Chondrocyte (in vitro differentiated cells): Measurements from ENCODE around the gene SUV39H2. TPM values are rescaled to one million over a fixed set of nuclear protein-coding genes. Genes with fewer than 3 reads are reported as not detected.

Source experiments
- DNase-seq: peaks from one replicate; pipeline ENCODE4 v3.0.0; 2021; ENCODE audit warnings: mixed read lengths, low spot score
- H3K27ac Mint-ChIP-seq: one replicate; pipeline ENCODE4 v1.8.0; 2021; ENCODE audit warnings: mild to moderate bottlenecking, moderate library complexity, mixed read lengths; ENCODE audit not compliant: unreplicated experiment
- H3K27me3 Mint-ChIP-seq: 2 replicates; pipeline ENCODE4 v1.8.0; 2021; ENCODE audit warnings: low read depth, mixed read lengths
- H3K36me3 Mint-ChIP-seq: 2 replicates; pipeline ENCODE4 v1.8.0; 2021; ENCODE audit warnings: low read depth, mixed read lengths
- H3K4me1 Mint-ChIP-seq: 2 replicates; pipeline ENCODE4 v1.8.0; 2021; ENCODE audit warnings: low read depth, mild to moderate bottlenecking, mixed read lengths
- H3K4me3 Mint-ChIP-seq: one replicate; pipeline ENCODE4 v1.8.0; 2021; ENCODE audit warnings: mild to moderate bottlenecking, moderate library complexity, mixed read lengths; ENCODE audit not compliant: unreplicated experiment
- H3K9me3 Mint-ChIP-seq: 2 replicates; pipeline ENCODE4 v1.8.0; 2021; ENCODE audit warnings: low read depth, mixed read lengths
- total RNA-seq: library from RNA; stranded (reverse); gene quantifications from 3 replicates; pipeline ENCODE4 v1.2.1, GENCODE V29; 2021
- TF ChIP-seq, protein P1 (sequence below): fragments of 200-600 bp; sonication (generic); IDR thresholded peaks from 2 replicates; pipeline ENCODE4 v1.5.0; 2021; ENCODE audit warnings: antibody characterized with exemption, mild to moderate bottlenecking, moderate library complexity

SUV39H2 gene
- total RNA-seq, 1 donor from 2014 or later = 9.2 TPM

DNA sequence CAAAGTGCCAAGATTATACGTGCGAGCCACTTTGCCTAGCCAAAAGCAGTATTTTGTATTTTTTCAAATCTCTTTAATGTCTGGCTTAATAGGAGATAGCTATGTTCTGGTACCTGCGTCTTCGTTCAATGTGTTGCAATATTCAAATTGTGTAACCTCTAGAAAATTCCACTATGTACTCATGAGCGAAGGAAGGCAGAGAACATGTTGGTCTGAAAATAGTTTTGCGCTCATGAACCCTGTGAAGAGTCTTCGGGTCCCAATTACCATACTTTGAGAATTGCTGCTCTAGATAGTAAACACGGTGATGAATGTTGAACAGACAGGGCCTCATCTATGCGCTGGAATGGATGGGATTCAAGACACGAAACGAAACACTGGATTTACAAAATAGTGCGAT is 2.7 kb upstream of the SUV39H2 start:
- TF ChIP-seq, protein P1, sequence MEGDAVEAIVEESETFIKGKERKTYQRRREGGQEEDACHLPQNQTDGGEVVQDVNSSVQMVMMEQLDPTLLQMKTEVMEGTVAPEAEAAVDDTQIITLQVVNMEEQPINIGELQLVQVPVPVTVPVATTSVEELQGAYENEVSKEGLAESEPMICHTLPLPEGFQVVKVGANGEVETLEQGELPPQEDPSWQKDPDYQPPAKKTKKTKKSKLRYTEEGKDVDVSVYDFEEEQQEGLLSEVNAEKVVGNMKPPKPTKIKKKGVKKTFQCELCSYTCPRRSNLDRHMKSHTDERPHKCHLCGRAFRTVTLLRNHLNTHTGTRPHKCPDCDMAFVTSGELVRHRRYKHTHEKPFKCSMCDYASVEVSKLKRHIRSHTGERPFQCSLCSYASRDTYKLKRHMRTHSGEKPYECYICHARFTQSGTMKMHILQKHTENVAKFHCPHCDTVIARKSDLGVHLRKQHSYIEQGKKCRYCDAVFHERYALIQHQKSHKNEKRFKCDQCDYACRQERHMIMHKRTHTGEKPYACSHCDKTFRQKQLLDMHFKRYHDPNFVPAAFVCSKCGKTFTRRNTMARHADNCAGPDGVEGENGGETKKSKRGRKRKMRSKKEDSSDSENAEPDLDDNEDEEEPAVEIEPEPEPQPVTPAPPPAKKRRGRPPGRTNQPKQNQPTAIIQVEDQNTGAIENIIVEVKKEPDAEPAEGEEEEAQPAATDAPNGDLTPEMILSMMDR = no peak
- Mint-ChIP-seq H3K9me3 (no peaks in the 10 kb centered on the region), H3K36me3 (no peaks in the 10 kb centered on the region), H3K4me3 (no peak overlapping the region), H3K27ac (no peak overlapping the region), H3K27me3 (no peaks in the 10 kb centered on the region), H3K4me1 (peaks cover 29% of the 10 kb centered on the region)
- no peak for DNase-seq

DNA sequence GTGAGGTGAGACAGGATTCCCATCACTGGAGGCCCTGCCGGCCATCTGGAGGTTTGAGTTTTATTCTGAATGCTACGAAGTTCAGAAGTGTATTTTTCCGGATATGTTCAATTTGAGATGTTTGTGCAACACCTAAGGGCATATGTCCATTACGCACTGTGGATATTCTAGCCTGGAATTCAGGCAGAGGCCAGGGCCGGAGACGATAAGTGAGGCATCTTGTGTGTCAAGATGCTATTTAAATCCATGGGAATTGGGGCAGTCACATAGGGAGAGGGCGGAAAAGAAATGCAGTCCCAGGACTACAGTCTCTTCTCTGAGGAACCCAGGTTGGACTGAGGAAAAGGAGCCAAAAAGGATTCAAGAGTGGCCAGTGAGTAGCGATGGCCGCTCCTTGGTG is 1.9 kb upstream of the SUV39H2 start:
- Mint-ChIP-seq H3K27ac (peak overlapping the region; percentile 55), H3K4me1 (peaks cover 31% of the 10 kb centered on the region), H3K36me3 (no peaks in the 10 kb centered on the region), H3K4me3 (peak overlapping the region; percentile 93), H3K9me3 (no peaks in the 10 kb centered on the region), H3K27me3 (no peaks in the 10 kb centered on the region)
- TF ChIP-seq, protein P1 = no peak
- no peak for DNase-seq

DNA sequence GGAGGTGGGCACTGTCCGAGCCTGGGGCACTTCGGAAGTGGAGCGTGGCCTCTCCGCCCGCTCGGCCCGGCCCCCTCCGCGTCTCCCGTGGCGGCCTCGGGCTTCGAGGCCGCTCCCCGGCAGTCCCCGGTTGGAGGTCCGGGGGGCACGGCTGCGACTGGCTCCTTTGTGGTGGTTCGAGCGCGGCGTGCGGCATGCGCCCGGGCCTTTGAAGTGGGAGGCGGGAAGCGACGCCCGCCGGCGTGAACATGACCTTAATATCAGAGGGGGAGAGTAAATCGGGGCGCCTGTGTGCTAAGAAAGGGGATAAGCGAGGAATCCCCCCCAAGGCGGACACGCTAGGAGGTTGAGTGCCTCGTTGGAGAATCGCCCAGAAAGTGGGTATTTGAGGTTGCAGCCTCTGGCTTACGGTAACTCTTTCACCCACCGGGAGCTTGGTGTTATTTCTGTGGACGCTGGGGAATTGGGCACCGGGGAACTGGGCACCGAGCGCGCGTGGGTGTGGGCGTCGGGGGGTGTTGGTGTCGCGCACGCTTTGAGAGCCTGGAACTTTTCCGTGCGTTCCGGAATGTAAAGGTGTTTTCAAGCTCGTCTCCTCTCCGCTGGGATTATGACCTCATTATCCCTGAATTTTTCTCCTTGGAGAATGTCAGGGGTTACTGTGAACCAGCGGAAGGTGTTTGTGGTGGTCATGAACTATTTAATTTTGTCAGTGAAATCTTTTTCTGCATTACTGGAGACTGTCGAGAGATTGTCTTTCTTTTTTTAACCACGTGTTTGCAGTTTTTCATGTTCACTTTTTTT is 660 bp downstream of the SUV39H2 start:
- no peaks in the 10 kb centered on the region for H3K27me3 Mint-ChIP-seq
- H3K9me3 Mint-ChIP-seq = no peaks in the 10 kb centered on the region
- H3K4me1 Mint-ChIP-seq = peaks cover 31% of the 10 kb centered on the region
- TF ChIP-seq, protein P1 = no peak
- peak overlapping the region; percentile 90 for H3K27ac Mint-ChIP-seq
- DNase-seq = no peak
- peak overlapping the region; percentile 89 for H3K4me3 Mint-ChIP-seq
- no peaks in the 10 kb centered on the region for H3K36me3 Mint-ChIP-seq

DNA sequence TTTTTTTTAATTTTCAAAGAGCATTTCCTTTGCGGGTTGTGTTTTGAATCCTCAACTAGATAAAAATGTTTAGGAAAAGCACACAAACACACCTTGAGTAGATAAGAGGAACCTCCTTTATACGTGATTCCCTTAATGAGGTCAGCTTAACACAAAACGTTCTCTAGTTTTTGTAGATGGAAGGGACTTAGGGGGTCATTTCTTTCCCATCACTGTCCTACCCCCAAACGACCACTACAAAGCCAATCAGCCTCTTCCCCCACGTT is 1.2 kb downstream of the SUV39H2 start:
- H3K27ac Mint-ChIP-seq = peak overlapping the region; percentile 90
- TF ChIP-seq, protein P1 = no peak
- no peak for DNase-seq
- H3K36me3 Mint-ChIP-seq = no peaks in the 10 kb centered on the region
- peaks cover 31% of the 10 kb centered on the region for H3K4me1 Mint-ChIP-seq
- H3K27me3 Mint-ChIP-seq = no peaks in the 10 kb centered on the region
- no peaks in the 10 kb centered on the region for H3K9me3 Mint-ChIP-seq
- H3K4me3 Mint-ChIP-seq = peak overlapping the region; percentile 89

DNA sequence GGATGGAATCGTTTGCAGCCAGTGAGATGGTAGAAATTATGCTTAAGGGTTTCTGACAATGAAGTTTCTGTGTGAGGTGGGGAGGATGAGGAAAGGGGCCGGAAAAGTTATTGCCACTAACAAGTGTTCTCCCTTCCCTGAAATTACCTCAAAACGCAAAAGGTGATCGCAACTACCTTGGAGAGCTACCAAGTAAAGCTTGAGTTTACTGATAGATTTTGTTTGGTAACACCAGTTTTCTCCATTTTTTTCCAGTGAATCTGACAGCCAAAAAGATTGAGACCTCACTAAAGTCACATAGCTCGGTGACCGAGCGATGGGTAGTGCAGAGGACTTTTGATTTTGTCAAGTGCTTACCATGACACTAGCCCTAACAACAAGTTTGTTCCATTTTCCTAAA is 1.6 kb downstream of the SUV39H2 start:
- no peaks in the 10 kb centered on the region for H3K36me3 Mint-ChIP-seq
- no peak overlapping the region for H3K27ac Mint-ChIP-seq
- no peaks in the 10 kb centered on the region for H3K9me3 Mint-ChIP-seq
- H3K4me1 Mint-ChIP-seq = peaks cover 31% of the 10 kb centered on the region
- H3K27me3 Mint-ChIP-seq = no peaks in the 10 kb centered on the region
- peak overlapping the region; percentile 89 for H3K4me3 Mint-ChIP-seq
- DNase-seq = no peak
- TF ChIP-seq, protein P1 = no peak
